Hepatocyte (in vitro differentiated cells): ENCODE measurements around the gene SYNJ1.

ENCODE experiments used
- CTCF ChIP-seq: fragments of 200-600 bp; sonication (generic); IDR thresholded peaks from 2 replicates; pipeline ENCODE4 v1.5.1; 2016; ENCODE audit warnings: antibody characterized with exemption, mild to moderate bottlenecking; ENCODE audit not compliant: poor library complexity
- EZH2 ChIP-seq: fragments of 200-600 bp; sonication (generic); IDR thresholded peaks from 2 replicates; pipeline ENCODE4 v1.6.1; 2016; ENCODE audit warnings: antibody characterized with exemption, mild to moderate bottlenecking, borderline replicate concordance

GRCh38 chr21:32599091-32599490 lies 128.7 kb downstream of the SYNJ1 start:
- TF ChIP-seq CTCF, result no peak
- TF ChIP-seq EZH2, result no peak
